ENCODE results near the gene DEAF1. TPM values are rescaled to one million over a fixed set of nuclear protein-coding genes. Genes with fewer than 3 reads are reported as not detected.

The DEAF1 gene
- total and polyA plus RNA-seq, 2 of the 13 experiments (the other 11 are each of a cell fraction or from before 2014, with no cell fraction given), result 22.3 to 29.6 TPM

DNA sequence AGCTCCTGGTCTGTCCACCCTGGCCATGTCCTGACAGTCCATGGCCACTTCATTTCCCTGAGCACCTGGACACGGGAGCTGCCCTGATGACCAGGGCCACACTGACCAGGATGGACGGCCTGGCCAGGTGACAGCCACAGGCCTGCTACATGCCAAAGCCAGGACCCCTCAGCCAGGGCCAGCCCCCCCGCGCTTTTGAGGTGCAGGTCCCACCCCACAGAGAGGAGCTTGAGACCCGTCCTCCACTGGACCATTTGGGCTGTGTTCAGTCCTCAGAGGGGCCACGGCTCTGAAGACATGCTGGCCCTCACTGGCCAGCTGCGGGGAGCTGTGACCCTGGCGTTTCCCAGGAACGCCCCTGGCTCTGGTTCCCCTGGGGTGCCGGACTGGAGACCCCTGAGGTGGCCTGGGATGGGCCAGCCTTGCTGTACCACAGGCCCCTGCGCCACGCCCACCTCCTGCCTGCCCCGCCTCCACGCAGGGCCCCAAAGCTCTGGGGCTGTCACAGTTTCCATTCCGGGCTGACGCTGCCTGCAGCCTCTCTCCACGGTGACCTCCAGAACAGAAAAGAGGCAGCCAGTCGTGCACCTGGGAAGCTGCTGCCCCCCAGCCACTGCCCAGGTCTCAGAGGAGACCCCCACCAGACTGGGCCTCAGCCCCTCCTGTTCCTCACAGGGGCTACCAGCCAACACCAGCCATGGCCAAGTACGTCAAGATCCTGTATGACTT, 29.2 kb upstream of the DEAF1 start:
- POLR2A ChIA-PET, result interaction anchor here (1.5 to 12.6 kb wide), 3 partner anchors 12 to 28 kb away, joined by 3 to 203 read pairs (median 22); partner anchors contain the start of genes DEAF1, EPS8L2 and TMEM80
- H3K9ac ChIP-seq (ENCODE audit: insufficient read depth, low read depth, low read length), result no peak overlapping the region
- CTCF ChIA-PET (ENCODE audit: low intra/inter-chr PET ratio, low total read pairs), result interaction anchor here (1.5 kb wide), 1 partner anchor 28 kb away, joined by 13 read pairs; the partner anchor contains the start of gene TMEM80
- no peak overlapping the region for H2AFZ ChIP-seq (ENCODE audit: low read length)
- H3K4me3 ChIP-seq (replicated peaks in 1 of 3; ENCODE audit: insufficient read depth in 1 of 3, low read depth in 2 of 3, low read length in 3 of 3), result no peak overlapping the region
- no peak overlapping the region for H3K27ac ChIP-seq (ENCODE audit: extremely low read length, insufficient read depth, low read length)
- no peaks in the 10 kb centered on the region for H3K9me3 ChIP-seq (ENCODE audit: low read length)
- H3K79me2 ChIP-seq (ENCODE audit: insufficient read depth, low read length), result no peaks in the 10 kb centered on the region
- in situ Hi-C loops (cut with HindIII; ENCODE audit: extremely low pct_ligation_motif_present, low pct_unique_long_range_greater_than_20kb), result no loop called here
- 100% methylated on average over 6 of the region's 19 CpGs for WGBS (ENCODE audit: low lambda C conversion rate)
- H3K27me3 ChIP-seq (ENCODE audit: control insufficient read depth in 1 of 2, insufficient read depth in 2 of 2, low read length in 2 of 2), result no peaks in the 10 kb centered on the region
- BruUV-seq (replicated peaks), result no TSS peak
- ATAC-seq (no peak), DNase-seq (ENCODE audit: low spot score) (no peak), FAIRE-seq (no peak)
- H3K36me3 ChIP-seq (replicated peaks in 1 of 2; ENCODE audit: control insufficient read depth in 1 of 2, insufficient read depth in 2 of 2, low read length in 2 of 2), result peaks cover 25 to 51% of the 10 kb centered on the region in 2 experiments
- no peak overlapping the region for H3K4me2 ChIP-seq (ENCODE audit: low read depth, low read length)
- peak; percentile 82 for TF ChIP-seq AGO2 (optimal IDR thresholded peaks at IDR 0.05; ENCODE audit: low read depth, low read length)
- TF ChIP-seq ZBTB8A (CRISPR knock-in tag; IDR thresholded peaks at IDR 0.05; ENCODE audit: borderline replicate concordance, low read depth), result no peak
- no peak for TF ChIP-seq HNRNPUL1 (IDR thresholded peaks at IDR 0.05; ENCODE audit: low read depth, low read length)
- no peak for TF ChIP-seq GABPB1 (CRISPR knock-in tag; IDR thresholded peaks at IDR 0.05)
- TF ChIP-seq ZNF598 (CRISPR knock-in tag; IDR thresholded peaks at IDR 0.05; ENCODE audit: borderline replicate concordance), result no peak
- TF ChIP-seq CBX2 (IDR thresholded peaks at IDR 0.05; ENCODE audit: low read depth, low read length), result no peak
- TF ChIP-seq CBX2 (CRISPR knock-in tag; IDR thresholded peaks at IDR 0.05; ENCODE audit: low read depth), result no peak
- TF ChIP-seq ZNF709 (CRISPR knock-in tag; IDR thresholded peaks at IDR 0.05), result no peak
- 0 out of 4 replicates have a peak, but pooled peaks of 1 of the 2 experiments have one; percentile 22 for TF ChIP-seq POLR2A (IDR thresholded peaks at IDR 0.05; ENCODE audit: insufficient read depth in 1 of 2, low read depth in 2 of 2, low read length in 2 of 2)
- TF ChIP-seq AHR (CRISPR knock-in tag; IDR thresholded peaks at IDR 0.05), result no peak
- TF ChIP-seq RBFOX2 (IDR thresholded peaks at IDR 0.05; ENCODE audit: low read depth, low read length), result peak; percentile 56; the same call in 1 of the 2 replicates
- no peak for TF ChIP-seq ZNF329 (CRISPR knock-in tag; IDR thresholded peaks at IDR 0.05; ENCODE audit: low read depth)
- TF ChIP-seq ZMAT3 (CRISPR knock-in tag; conservative IDR thresholded peaks at IDR 0.05), result 0 out of 2 replicates have a peak, but pooled peaks have one; percentile 32
- TF ChIP-seq RARG (CRISPR knock-in tag; IDR thresholded peaks at IDR 0.05; ENCODE audit: low read depth), result no peak
- no peak for TF ChIP-seq CEBPB (IDR thresholded peaks at IDR 0.05; ENCODE audit: borderline replicate concordance, low read depth, low read length)
- TF ChIP-seq RBM22 (optimal IDR thresholded peaks at IDR 0.05; ENCODE audit: low read length), result peak; percentile 76
- peaks cover 12% of the 10 kb centered on the region; the same call in 1 of the 2 replicates for H4K20me1 ChIP-seq (ENCODE audit: insufficient read depth, low read length)
- intact Hi-C loops (cut with micrococcal nuclease; ENCODE audit: unreplicated experiment), result no loop called here
- H3K4me1 ChIP-seq (ENCODE audit: insufficient read depth, low read length), result peaks cover 27% of the 10 kb centered on the region
